Measurements from ENCODE around the gene COG5.

Gene COG5

DNA sequence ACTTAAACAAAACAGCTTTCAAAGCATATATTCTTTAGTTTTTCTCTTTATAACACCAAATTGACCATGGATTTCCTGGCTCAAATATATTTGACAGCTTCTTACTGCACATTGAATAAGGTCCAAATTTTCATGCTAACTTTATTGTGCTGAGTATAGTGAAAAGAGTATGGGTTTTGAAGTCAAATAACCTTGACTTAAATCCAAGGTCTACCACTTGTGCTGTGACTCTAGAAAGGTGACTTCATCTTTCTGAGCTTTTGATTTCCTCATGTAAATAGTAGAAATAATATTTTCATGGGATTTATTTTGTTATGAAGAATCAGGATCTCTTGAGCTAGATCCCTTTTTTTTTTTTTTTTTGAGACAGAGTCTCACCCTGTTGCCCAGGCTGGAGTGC is 233.2 kb downstream of the COG5 start:
- TF ChIP-seq FOXK2 (IDR thresholded peaks at IDR 0.05) (no peak), FOXA1 (IDR thresholded peaks at IDR 0.05) (no peak), ELF4 (IDR thresholded peaks at IDR 0.05) (no peak), ZNF384 (IDR thresholded peaks at IDR 0.05) (no peak), LEF1 (IDR thresholded peaks at IDR 0.05; ENCODE audit: borderline replicate concordance) (no peak), SUZ12 (IDR thresholded peaks at IDR 0.05) (no peak), SP1 (IDR thresholded peaks at IDR 0.05) (no peak), TARDBP (IDR thresholded peaks at IDR 0.05) (no peak), FOXM1 (IDR thresholded peaks at IDR 0.05; ENCODE audit: borderline replicate concordance) (no peak), CTBP1 (IDR thresholded peaks at IDR 0.05; ENCODE audit: borderline replicate concordance) (no peak), HDGF (IDR thresholded peaks at IDR 0.05; ENCODE audit: borderline replicate concordance) (no peak), BHLHE40 (IDR thresholded peaks at IDR 0.05; ENCODE audit: borderline replicate concordance) (no peak), ARNT (IDR thresholded peaks at IDR 0.05) (no peak), L3MBTL2 (conservative IDR thresholded peaks at IDR 0.05) (no peak), NFRKB (IDR thresholded peaks at IDR 0.05) (no peak)
- TF ChIP-seq, protein P1, sequence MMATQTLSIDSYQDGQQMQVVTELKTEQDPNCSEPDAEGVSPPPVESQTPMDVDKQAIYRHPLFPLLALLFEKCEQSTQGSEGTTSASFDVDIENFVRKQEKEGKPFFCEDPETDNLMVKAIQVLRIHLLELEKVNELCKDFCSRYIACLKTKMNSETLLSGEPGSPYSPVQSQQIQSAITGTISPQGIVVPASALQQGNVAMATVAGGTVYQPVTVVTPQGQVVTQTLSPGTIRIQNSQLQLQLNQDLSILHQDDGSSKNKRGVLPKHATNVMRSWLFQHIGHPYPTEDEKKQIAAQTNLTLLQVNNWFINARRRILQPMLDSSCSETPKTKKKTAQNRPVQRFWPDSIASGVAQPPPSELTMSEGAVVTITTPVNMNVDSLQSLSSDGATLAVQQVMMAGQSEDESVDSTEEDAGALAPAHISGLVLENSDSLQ (IDR thresholded peaks at IDR 0.05), result no peak
- ChIA-PET POLR2A (no interaction called here), CTCF (no interaction called here)
- no peak for DNase-seq (ENCODE audit: extremely low spot score)

DNA sequence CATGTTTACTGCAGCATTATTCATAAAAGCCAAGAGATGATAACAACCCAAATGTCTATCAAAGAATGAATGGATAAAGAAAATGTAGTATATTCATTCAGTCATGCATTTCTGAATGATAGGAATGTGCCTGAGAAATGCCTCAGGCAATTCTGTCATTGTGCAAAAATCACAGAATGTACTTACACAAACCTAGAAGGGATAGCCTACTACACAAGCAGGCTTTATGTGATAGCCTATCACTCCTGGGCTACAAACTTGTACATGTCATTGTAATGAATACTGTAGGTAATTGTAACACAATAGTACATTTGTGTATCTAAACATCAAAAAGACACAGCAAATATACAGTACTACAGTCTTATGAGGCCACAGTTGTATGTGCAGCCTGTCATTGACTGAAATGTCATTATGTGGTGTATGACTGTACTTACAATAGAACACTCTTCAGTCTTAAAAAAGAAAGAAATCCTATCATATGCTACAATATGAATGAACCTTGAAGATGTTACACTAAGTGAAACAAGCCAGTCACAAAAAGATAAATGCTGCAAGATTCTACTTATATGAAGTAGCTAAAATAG is 235.6 kb downstream of the COG5 start:
- no peak for TF ChIP-seq L3MBTL2 (conservative IDR thresholded peaks at IDR 0.05)
- no peak for TF ChIP-seq CTBP1 (IDR thresholded peaks at IDR 0.05; ENCODE audit: borderline replicate concordance)
- TF ChIP-seq ARNT (IDR thresholded peaks at IDR 0.05), result no peak
- TF ChIP-seq ZNF384 (IDR thresholded peaks at IDR 0.05), result no peak
- TF ChIP-seq, protein P1 (IDR thresholded peaks at IDR 0.05), result no peak
- no peak for TF ChIP-seq BHLHE40 (IDR thresholded peaks at IDR 0.05; ENCODE audit: borderline replicate concordance)
- no peak for TF ChIP-seq ELF4 (IDR thresholded peaks at IDR 0.05)
- TF ChIP-seq FOXA1 (IDR thresholded peaks at IDR 0.05), result no peak
- no peak for TF ChIP-seq HDGF (IDR thresholded peaks at IDR 0.05; ENCODE audit: borderline replicate concordance)
- TF ChIP-seq NFRKB (IDR thresholded peaks at IDR 0.05), result no peak
- ChIA-PET CTCF (no interaction called here), POLR2A (no interaction called here)
- DNase-seq (ENCODE audit: extremely low spot score), result no peak

DNA sequence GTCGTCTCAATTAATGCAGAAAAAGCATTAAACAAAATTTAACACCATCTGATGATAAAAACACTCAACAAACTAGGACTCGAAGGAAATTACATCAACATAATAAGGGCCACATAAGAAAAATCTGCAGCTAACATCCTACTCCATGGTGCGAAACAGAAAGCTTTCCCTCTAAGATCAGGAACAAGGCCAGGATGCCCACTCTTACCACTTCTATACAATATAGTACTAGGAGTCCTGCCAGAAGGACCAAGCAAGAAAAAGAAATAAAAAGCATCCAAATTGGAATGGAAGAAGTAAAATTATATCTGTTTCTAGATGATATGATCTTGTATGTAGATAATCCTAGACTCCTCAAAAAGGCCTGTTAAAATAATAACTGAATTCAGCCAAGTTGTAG is 237.7 kb downstream of the COG5 start:
- no peak for DNase-seq (ENCODE audit: extremely low spot score)
- ChIA-PET POLR2A (no interaction called here), CTCF (no interaction called here)
- TF ChIP-seq TARDBP (IDR thresholded peaks at IDR 0.05) (no peak), FOXA1 (IDR thresholded peaks at IDR 0.05) (no peak), ARNT (IDR thresholded peaks at IDR 0.05) (no peak), LEF1 (IDR thresholded peaks at IDR 0.05; ENCODE audit: borderline replicate concordance) (no peak)

DNA sequence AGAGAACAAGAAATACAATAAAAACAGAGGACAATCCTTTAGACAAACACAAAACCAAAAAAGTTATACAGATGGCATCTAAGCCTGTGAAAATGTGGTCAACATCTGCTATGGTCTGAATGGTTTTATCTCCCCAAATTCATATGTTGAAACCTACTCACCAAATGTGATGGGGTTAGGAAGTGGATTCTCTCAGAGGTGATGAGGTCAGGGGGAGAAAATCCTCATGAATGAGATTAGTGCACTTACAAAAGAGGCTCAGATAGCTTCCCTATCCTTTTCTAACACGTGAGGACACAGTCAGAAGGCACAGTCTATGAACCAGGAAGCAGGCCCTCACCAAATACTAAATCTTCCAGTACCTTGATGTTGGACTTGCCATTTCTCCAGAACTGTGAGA is 241.7 kb downstream of the COG5 start:
- TF ChIP-seq ZNF384 (IDR thresholded peaks at IDR 0.05) (no peak), LEF1 (IDR thresholded peaks at IDR 0.05; ENCODE audit: borderline replicate concordance) (no peak), SP1 (IDR thresholded peaks at IDR 0.05) (no peak), NFRKB (IDR thresholded peaks at IDR 0.05) (no peak), HDGF (IDR thresholded peaks at IDR 0.05; ENCODE audit: borderline replicate concordance) (no peak), TARDBP (IDR thresholded peaks at IDR 0.05) (no peak), ARNT (IDR thresholded peaks at IDR 0.05) (no peak), FOXA1 (IDR thresholded peaks at IDR 0.05) (no peak), ELF4 (IDR thresholded peaks at IDR 0.05) (no peak), L3MBTL2 (conservative IDR thresholded peaks at IDR 0.05) (no peak), FOXK2 (IDR thresholded peaks at IDR 0.05) (no peak), BHLHE40 (IDR thresholded peaks at IDR 0.05; ENCODE audit: borderline replicate concordance) (no peak), CTBP1 (IDR thresholded peaks at IDR 0.05; ENCODE audit: borderline replicate concordance) (no peak), FOXM1 (IDR thresholded peaks at IDR 0.05; ENCODE audit: borderline replicate concordance) (no peak), SUZ12 (IDR thresholded peaks at IDR 0.05) (no peak)
- TF ChIP-seq, protein P1 (IDR thresholded peaks at IDR 0.05), result no peak
- CTCF ChIA-PET, result no interaction called here
- DNase-seq (ENCODE audit: extremely low spot score), result no peak
- POLR2A ChIA-PET, result no interaction called here

DNA sequence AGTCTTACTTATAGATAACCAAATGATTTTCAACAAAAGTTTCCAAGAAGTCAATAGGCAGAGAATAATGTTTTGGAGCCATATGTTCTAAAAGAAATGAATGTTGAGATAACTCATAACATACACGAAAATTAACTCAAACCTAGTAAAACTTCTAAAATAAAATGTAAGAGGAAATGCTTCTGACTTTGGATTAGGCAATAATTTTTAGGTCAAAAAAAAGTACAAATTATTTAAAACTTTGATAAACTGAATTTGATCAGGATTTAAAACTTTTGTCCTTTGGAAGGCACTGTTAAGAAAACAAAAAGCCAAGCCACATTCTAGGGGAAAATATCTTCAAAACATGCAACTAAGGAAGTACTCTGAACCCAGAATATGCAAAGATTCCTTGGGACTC is 242.1 kb downstream of the COG5 start:
- ChIA-PET CTCF (no interaction called here), POLR2A (no interaction called here)
- TF ChIP-seq ARNT (IDR thresholded peaks at IDR 0.05) (no peak), HDGF (IDR thresholded peaks at IDR 0.05; ENCODE audit: borderline replicate concordance) (no peak), TARDBP (IDR thresholded peaks at IDR 0.05) (no peak), ELF4 (IDR thresholded peaks at IDR 0.05) (no peak)
- no peak for DNase-seq (ENCODE audit: extremely low spot score)

DNA sequence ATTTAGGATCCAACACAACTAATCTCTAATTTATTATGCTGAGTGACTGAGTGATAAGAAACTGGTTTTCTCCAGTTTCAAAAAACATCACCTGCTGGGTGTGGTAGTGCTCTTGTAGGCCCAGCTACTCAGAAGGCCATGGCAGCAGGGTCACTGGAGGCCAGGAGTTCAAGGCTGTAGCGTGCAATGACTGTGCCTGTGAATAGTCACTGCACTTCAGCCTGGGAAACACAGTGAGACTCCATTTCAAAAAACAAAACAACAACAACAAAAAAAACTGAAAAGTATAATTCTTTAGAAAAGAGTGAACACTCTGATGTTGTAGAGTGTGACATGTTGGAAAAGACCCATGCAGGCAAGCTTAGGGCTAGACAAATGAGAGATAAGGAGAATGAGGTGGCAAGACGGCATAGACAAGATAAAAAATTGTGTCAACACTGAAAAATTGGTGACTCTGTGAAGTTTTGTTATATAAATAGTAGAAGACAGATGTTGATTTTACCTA is 243.9 kb downstream of the COG5 start:
- ChIA-PET POLR2A (no interaction called here), CTCF (interaction anchor here (0.6 kb wide), 1 partner anchor 12 kb away, joined by 3 read pairs; no protein-coding TSS in a partner anchor)
- no peak for DNase-seq (ENCODE audit: extremely low spot score)
- TF ChIP-seq FOXM1 (IDR thresholded peaks at IDR 0.05; ENCODE audit: borderline replicate concordance) (no peak), FOXK2 (IDR thresholded peaks at IDR 0.05) (no peak)

Data from HEK293T (cell line).